PFSK-1 (cell line): Measurements from ENCODE around the gene ERI3.

Source experiments
- POLR2AphosphoS5 ChIP-seq: IDR thresholded peaks from 2 replicates; pipeline ENCODE4 v1.6.1; 2012; ENCODE audit warnings: low read depth, mild to moderate bottlenecking, control low read depth, low read length, moderate library complexity
- REST ChIP-seq, 2 experiments: IDR thresholded peaks; 2 replicates each; pipeline versions ENCODE4 v1.6.1 to v1.8.0; 2011 to 2012; ENCODE audit warnings: low read depth in 2 of 2, low read length in 2 of 2, control low read depth in 1 of 2, inconsistent platforms in 1 of 2, mild to moderate bottlenecking in 1 of 2, moderate library complexity in 1 of 2; ENCODE audit not compliant: insufficient read depth in 1 of 2
- SIN3A ChIP-seq: IDR thresholded peaks from 2 replicates; pipeline ENCODE4 v1.6.1; 2012; ENCODE audit warnings: mild to moderate bottlenecking, low read length, moderate library complexity, borderline replicate concordance; ENCODE audit not compliant: insufficient read depth
- TAF1 ChIP-seq: IDR thresholded peaks from 2 replicates; pipeline ENCODE4 v1.6.1; 2012; ENCODE audit warnings: low read length, control low read depth, borderline replicate concordance; ENCODE audit not compliant: insufficient read depth

- TF ChIP-seq POLR2AphosphoS5 (no peak), SIN3A (no peak), REST (IDR thresholded peaks at IDR 0.05; ENCODE audit: insufficient read depth in 1 of 2, low read depth in 2 of 2, low read length in 2 of 2) (no peak), TAF1 (no peak)
Observed at GRCh38 chr1:44233593-44233992, 121.5 kb downstream of the ERI3 start.
